Large intestine (tissue), 3 donors: Measurements from ENCODE around the gene MUC7. TPM values are rescaled to one million over a fixed set of nuclear protein-coding genes. Genes with fewer than 3 reads are reported as not detected.

Source experiments
- DNase-seq, 2 donors: peaks; one replicate each; pipeline versions ENCODE4 v3.0.0 to v3.0.0-alpha.2; 2013
- H3K27ac ChIP-seq: one replicate; pipeline ENCODE4 v1.5.1; 2013; ENCODE audit warnings: low read length
- H3K27me3 ChIP-seq: 2 replicates; pipeline ENCODE4 v1.6.1; 2013; ENCODE audit warnings: low read length; ENCODE audit not compliant: control insufficient read depth, insufficient read depth
- H3K36me3 ChIP-seq: 2 replicates; pipeline ENCODE4 v1.6.1; 2013; ENCODE audit warnings: low read length; ENCODE audit not compliant: control insufficient read depth, insufficient read depth
- H3K4me1 ChIP-seq: one replicate; pipeline ENCODE4 v1.6.1; 2013; ENCODE audit warnings: low read length; ENCODE audit not compliant: control insufficient read depth, insufficient read depth
- H3K4me3 ChIP-seq: one replicate; pipeline ENCODE4 v1.5.1; 2013; ENCODE audit warnings: low read length
- H3K9me3 ChIP-seq: one replicate; pipeline ENCODE4 v1.6.1; 2013; ENCODE audit warnings: mild to moderate bottlenecking, low read depth, low read length, moderate library complexity; ENCODE audit not compliant: control insufficient read depth
- WGBS: methylation state at CpG from one replicate; pipeline ENCODE4 v1.1.5; 2013; ENCODE audit warnings: low lambda C conversion rate; ENCODE audit not compliant: insufficient coverage; 5-methylcytosine and 5-hydroxymethylcytosine counted together
- polyA plus RNA-seq: library from polyadenylated mRNA; unstranded; fragments of 120-200 nt; gene quantifications from one replicate; pipeline ENCODE4 v1.2.1, GENCODE V29; 2013

The MUC7 gene
- polyA plus RNA-seq, 1 donor = not detected

GRCh38 chr4:70530997-70531396 is 59.0 kb downstream of the MUC7 start:
- no peaks in the 10 kb centered on the region for H3K9me3 ChIP-seq
- no peaks in the 10 kb centered on the region for H3K27me3 ChIP-seq
- no peaks in the 10 kb centered on the region for H3K36me3 ChIP-seq
- no peak overlapping the region for H3K4me3 ChIP-seq
- H3K4me1 ChIP-seq = no peaks in the 10 kb centered on the region
- 90% methylated on average over 2 of the region's 5 CpGs for WGBS
- DNase-seq = no peak
- H3K27ac ChIP-seq = no peak overlapping the region

DNA sequence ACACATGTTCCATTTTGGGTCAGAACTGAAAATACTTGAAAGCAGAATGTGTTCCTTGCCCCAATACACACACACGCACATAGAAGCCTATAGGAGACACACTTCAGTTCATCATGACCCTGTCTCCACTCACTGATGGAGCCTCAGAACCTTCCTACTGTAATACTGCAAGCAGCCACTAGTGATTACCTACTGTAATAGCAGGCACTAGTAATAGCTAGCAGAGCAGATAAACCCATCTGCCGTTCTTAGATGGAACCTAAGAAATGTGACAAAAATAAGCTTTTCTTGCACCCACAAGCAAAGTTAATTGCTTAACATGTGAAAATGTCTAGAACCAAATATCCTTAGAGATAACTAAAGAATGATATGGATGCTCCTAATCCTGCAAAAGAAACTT is 60.0 kb downstream of the MUC7 start:
- H3K36me3 ChIP-seq = no peaks in the 10 kb centered on the region
- DNase-seq = no peak
- H3K4me1 ChIP-seq = no peaks in the 10 kb centered on the region
- H3K27ac ChIP-seq = no peak overlapping the region
- H3K27me3 ChIP-seq = no peaks in the 10 kb centered on the region
- no peaks in the 10 kb centered on the region for H3K9me3 ChIP-seq
- H3K4me3 ChIP-seq = no peak overlapping the region
- 0% methylated on average over 1 of the region's 2 CpGs for WGBS

Other genes starting within 250 kb of the MUC7 start
- gene FDCSP, start 246.1 kb upstream of the MUC7 start, polyA plus RNA-seq = 0.18 TPM
- gene CSN3, start 229.6 kb upstream of the MUC7 start, polyA plus RNA-seq = not detected
- not detected for gene CABS1, start 137.2 kb upstream of the MUC7 start, polyA plus RNA-seq
- gene SMR3A, start 111.4 kb upstream of the MUC7 start, polyA plus RNA-seq = not detected
- not detected for gene SMR3B, start 89.1 kb upstream of the MUC7 start, polyA plus RNA-seq
- not detected for gene OPRPN, start 74.3 kb upstream of the MUC7 start, polyA plus RNA-seq
- gene AMTN, start 46.4 kb downstream of the MUC7 start, polyA plus RNA-seq = not detected
- not detected for gene AMBN, start 120.1 kb downstream of the MUC7 start, polyA plus RNA-seq
- 1.4 TPM for gene ENAM, start 156.5 kb downstream of the MUC7 start, polyA plus RNA-seq
- 1.5 TPM for gene JCHAIN, start 194.3 kb downstream of the MUC7 start, polyA plus RNA-seq
- gene UTP3, start 216.3 kb downstream of the MUC7 start, polyA plus RNA-seq = 34.4 TPM
- gene RUFY3, start 249.8 kb downstream of the MUC7 start, polyA plus RNA-seq = 70.1 TPM